GM21447 (cell line): Measurements from ENCODE around the gene CGB7.

Source experiments
- ATAC-seq: cut with Tn5 transposase; IDR thresholded peaks from one replicate; pipeline ENCODE4 v1.9.1; 2021; ENCODE audit not compliant: unreplicated experiment

Gene CGB7

GRCh38 chr19:49017041-49017665, 40.4 kb downstream of the CGB7 start, which contains the start of gene LHB:
TSS of gene LHB (minus strand) at chr19:49017091. CDS start at chr19:49017081, 10 bp downstream.
- ATAC-seq = no peak

GRCh38 chr19:49016067-49016839, 41.3 kb downstream of the CGB7 start:
- ATAC-seq = no peak

GRCh38 chr19:49014870-49015255, 42.7 kb downstream of the CGB7 start:
- ATAC-seq = no peak

GRCh38 chr19:49014123-49014869, 43.3 kb downstream of the CGB7 start:
- no peak for ATAC-seq

- ATAC-seq = no peak
Observed at GRCh38 chr19:49011194-49011593, 46.4 kb downstream of the CGB7 start.

- no peak for ATAC-seq
Observed at GRCh38 chr19:49010453-49010852, 47.1 kb downstream of the CGB7 start.

- ATAC-seq = no peak
Observed at GRCh38 chr19:49009828-49010227, 47.7 kb downstream of the CGB7 start.

- no peak for ATAC-seq
Observed at GRCh38 chr19:49006905-49007304, 50.6 kb downstream of the CGB7 start.

- no peak for ATAC-seq
Observed at GRCh38 chr19:49004964-49005614, 52.5 kb downstream of the CGB7 start.
